ENCODE measurements around the gene MAGI1. TPM values are rescaled to one million over a fixed set of nuclear protein-coding genes. Genes with fewer than 3 reads are reported as not detected.
A peak's percentile ranks its signal among the peaks of the same experiment; 100 is the strongest.

Gene MAGI1
- total RNA-seq, 2 donors from 2014 or later: 38.6 to 45.1 TPM

DNA sequence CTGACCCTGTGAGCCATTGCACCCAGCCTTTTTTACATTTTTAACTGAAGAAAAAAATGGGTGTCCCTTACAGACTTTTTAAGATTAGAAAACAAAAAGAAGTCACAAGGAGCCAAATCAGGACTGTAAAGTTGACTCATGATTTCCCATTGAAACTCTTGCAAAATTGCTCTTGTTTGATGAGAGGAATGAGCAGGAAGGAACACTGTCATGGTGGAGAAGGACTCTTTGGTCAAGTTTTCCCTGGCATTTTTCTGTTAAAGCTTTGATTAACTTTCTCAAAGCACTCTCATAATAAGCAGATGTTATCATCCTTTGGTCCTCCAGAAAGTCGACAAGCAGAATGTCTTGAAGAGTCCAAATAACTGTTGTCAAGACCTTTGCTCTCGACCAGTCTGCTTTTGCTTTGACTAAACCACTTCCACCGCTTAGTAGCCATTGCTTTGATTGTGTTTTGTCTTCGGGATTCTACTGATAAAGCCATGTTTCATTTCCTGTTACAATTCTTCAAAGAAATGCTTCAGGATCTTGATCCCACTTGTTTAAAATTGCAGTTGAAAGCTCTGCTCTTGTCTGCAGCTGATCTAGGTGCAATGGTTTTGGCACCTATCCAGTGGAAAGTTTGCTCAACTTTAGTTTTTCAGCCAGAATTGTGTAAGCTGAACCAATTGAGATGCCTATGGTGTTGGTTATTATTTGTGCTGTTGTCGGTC, 369.4 kb downstream of the MAGI1 start:
- Histone ChIP-seq H3K4me3 (ENCODE audit: low read length) (no peak overlapping the region), H3K27me3 (ENCODE audit: control insufficient read depth, insufficient read depth, low read length, poor library complexity, severe bottlenecking) (no peaks in the 10 kb centered on the region), H3K27ac (ENCODE audit: low read depth, low read length) (no peak overlapping the region), H3K36me3 (ENCODE audit: control insufficient read depth, insufficient read depth, low read length) (no peaks in the 10 kb centered on the region), H3K4me1 (ENCODE audit: control insufficient read depth, insufficient read depth, low read length) (no peaks in the 10 kb centered on the region), H3K9ac (ENCODE audit: extremely low read depth, low read length, poor library complexity, severe bottlenecking) (no peak overlapping the region), H3K9me3 (ENCODE audit: control insufficient read depth, low read length) (no peaks in the 10 kb centered on the region)
- Mint-ChIP-seq H3K4me3 (no peak overlapping the region), H3K27ac (no peak overlapping the region), H3K4me1 (peaks cover 7% of the 10 kb centered on the region), H3K9me3 (no peaks in the 10 kb centered on the region), H3K27me3 (ENCODE audit: insufficient read depth) (no peaks in the 10 kb centered on the region), H3K36me3 (ENCODE audit: low read depth) (no peaks in the 10 kb centered on the region)
- WGBS, 2 experiments (ENCODE audit: insufficient coverage in 1 of 2, insufficient read length in 1 of 2): 79 to 92% methylated on average over 4 to 5 of the region's 5 CpGs
- DNase-seq: no peak
- TF ChIP-seq, protein P1, sequence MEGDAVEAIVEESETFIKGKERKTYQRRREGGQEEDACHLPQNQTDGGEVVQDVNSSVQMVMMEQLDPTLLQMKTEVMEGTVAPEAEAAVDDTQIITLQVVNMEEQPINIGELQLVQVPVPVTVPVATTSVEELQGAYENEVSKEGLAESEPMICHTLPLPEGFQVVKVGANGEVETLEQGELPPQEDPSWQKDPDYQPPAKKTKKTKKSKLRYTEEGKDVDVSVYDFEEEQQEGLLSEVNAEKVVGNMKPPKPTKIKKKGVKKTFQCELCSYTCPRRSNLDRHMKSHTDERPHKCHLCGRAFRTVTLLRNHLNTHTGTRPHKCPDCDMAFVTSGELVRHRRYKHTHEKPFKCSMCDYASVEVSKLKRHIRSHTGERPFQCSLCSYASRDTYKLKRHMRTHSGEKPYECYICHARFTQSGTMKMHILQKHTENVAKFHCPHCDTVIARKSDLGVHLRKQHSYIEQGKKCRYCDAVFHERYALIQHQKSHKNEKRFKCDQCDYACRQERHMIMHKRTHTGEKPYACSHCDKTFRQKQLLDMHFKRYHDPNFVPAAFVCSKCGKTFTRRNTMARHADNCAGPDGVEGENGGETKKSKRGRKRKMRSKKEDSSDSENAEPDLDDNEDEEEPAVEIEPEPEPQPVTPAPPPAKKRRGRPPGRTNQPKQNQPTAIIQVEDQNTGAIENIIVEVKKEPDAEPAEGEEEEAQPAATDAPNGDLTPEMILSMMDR (conservative IDR thresholded peaks at IDR 0.05): no peak

DNA sequence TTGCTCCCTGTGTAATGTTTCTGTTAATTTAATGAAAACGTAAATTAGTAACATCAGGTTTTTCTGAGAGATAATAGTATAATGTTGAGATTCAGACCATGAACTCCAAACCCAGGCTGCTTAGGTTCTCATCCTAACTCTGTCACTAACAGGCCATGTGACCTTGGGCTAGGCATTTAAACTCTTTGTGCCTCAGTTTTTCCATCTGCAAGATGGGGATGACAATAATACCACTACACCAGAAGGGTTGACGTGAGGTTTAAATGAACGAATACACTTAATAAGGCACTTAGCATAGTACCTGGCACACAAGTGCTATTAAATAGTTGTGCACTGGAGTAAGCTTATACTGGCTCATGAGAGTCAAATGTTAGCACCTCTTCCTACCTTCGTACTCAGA, 370.8 kb downstream of the MAGI1 start:
- peaks cover 6% of the 10 kb centered on the region for H3K4me1 Mint-ChIP-seq
- no peak overlapping the region for H3K27ac Mint-ChIP-seq
- TF ChIP-seq, protein P1 (conservative IDR thresholded peaks at IDR 0.05): no peak
- H3K4me3 Mint-ChIP-seq: no peak overlapping the region
- H3K27me3 ChIP-seq (ENCODE audit: control insufficient read depth, insufficient read depth, low read length, poor library complexity, severe bottlenecking): no peaks in the 10 kb centered on the region
- H3K27ac ChIP-seq (ENCODE audit: low read depth, low read length): no peak overlapping the region
- H3K36me3 ChIP-seq (ENCODE audit: control insufficient read depth, insufficient read depth, low read length): no peaks in the 10 kb centered on the region
- H3K9me3 ChIP-seq (ENCODE audit: control insufficient read depth, low read length): no peaks in the 10 kb centered on the region
- no peak overlapping the region for H3K9ac ChIP-seq (ENCODE audit: extremely low read depth, low read length, poor library complexity, severe bottlenecking)
- H3K27me3 Mint-ChIP-seq (ENCODE audit: insufficient read depth): no peaks in the 10 kb centered on the region
- H3K4me1 ChIP-seq (ENCODE audit: control insufficient read depth, insufficient read depth, low read length): no peaks in the 10 kb centered on the region
- no peak for DNase-seq
- H3K4me3 ChIP-seq (ENCODE audit: low read length): no peak overlapping the region
- H3K9me3 Mint-ChIP-seq: no peaks in the 10 kb centered on the region
- H3K36me3 Mint-ChIP-seq (ENCODE audit: low read depth): no peaks in the 10 kb centered on the region
- WGBS, 2 experiments (ENCODE audit: insufficient coverage in 1 of 2, insufficient read length in 1 of 2): 83 to 96% methylated on average over 1 to 4 of the region's 4 CpGs

DNA sequence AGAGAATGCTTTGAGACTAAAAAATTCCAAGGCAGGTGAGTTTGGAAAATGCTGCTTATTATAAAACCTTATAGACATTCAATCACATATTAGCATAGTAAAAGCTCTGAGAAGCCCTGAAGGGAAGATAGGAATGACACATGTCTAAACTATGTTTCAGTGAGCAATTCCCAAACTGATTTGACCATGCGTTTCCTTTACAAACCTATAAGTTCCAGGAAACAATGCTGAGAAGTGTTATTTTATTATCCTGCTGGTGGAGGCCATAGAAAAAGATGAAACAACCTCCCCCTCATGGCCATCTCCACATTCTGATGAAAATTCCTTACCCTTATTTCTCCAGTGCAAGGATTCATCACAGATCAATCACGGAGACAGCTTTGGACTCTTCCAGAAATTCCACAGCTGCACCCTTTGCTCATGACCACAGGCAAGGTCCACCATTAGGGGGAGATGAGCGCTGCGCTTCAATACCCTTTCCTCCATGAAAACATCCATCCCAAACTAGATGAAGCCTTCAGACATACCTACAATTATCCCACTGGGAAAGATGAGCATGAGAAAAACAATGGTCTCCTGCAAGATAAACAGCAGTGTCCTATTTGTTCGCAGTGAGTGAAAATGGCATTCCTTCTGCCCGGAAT, 372.1 kb downstream of the MAGI1 start:
- Mint-ChIP-seq H3K27me3 (ENCODE audit: insufficient read depth) (no peaks in the 10 kb centered on the region), H3K27ac (no peak overlapping the region)
- DNase-seq: no peak

More for the DNA sequence above, 372.1 kb downstream of the MAGI1 start:
- H3K36me3 Mint-ChIP-seq (ENCODE audit: low read depth): no peaks in the 10 kb centered on the region
- no peak overlapping the region for H3K4me3 Mint-ChIP-seq
- no peaks in the 10 kb centered on the region for H3K27me3 ChIP-seq (ENCODE audit: control insufficient read depth, insufficient read depth, low read length, poor library complexity, severe bottlenecking)
- no peak overlapping the region for H3K27ac ChIP-seq (ENCODE audit: low read depth, low read length)
- no peaks in the 10 kb centered on the region for H3K9me3 ChIP-seq (ENCODE audit: control insufficient read depth, low read length)
- no peak overlapping the region for H3K4me3 ChIP-seq (ENCODE audit: low read length)
- H3K36me3 ChIP-seq (ENCODE audit: control insufficient read depth, insufficient read depth, low read length): no peaks in the 10 kb centered on the region
- WGBS, 2 experiments (ENCODE audit: insufficient coverage in 1 of 2, insufficient read length in 1 of 2): 67 to 77% methylated on average over 3 to 6 of the region's 6 CpGs
- no peak overlapping the region for H3K9ac ChIP-seq (ENCODE audit: extremely low read depth, low read length, poor library complexity, severe bottlenecking)
- TF ChIP-seq, protein P1 (conservative IDR thresholded peaks at IDR 0.05): peak; percentile 66
- no peaks in the 10 kb centered on the region for H3K4me1 Mint-ChIP-seq
- no peaks in the 10 kb centered on the region for H3K9me3 Mint-ChIP-seq
- no peaks in the 10 kb centered on the region for H3K4me1 ChIP-seq (ENCODE audit: control insufficient read depth, insufficient read depth, low read length)
